ENCODE results near the gene N4BP3. TPM values are rescaled to one million over a fixed set of nuclear protein-coding genes. Genes with fewer than 3 reads are reported as not detected.
"Not testable (repeated sequence)": the region's sequence is repeated elsewhere in the genome, so short reads cannot be mapped to it uniquely, and the experiment has no call there.

The N4BP3 gene
- total RNA-seq, 6 donors from 2014 or later: 3.2 to 12.6 (median 5.8) TPM

GRCh38 chr5:178072749-178073148 is 40.6 kb upstream of the N4BP3 start:
- peaks cover 0 to 2% (median 0%) of the 10 kb centered on the region in 4 donors for H3K27me3 ChIP-seq
- no peak overlapping the region for H3K4me3 ChIP-seq
- TF ChIP-seq POLR2A (IDR thresholded peaks at IDR 0.05) (no peak), POLR2AphosphoS5 (IDR thresholded peaks at IDR 0.05) (no peak), EP300 (IDR thresholded peaks at IDR 0.05) (no peak), CTCF (IDR thresholded peaks at IDR 0.05) (no peak)
- H3K27ac ChIP-seq: no peak overlapping the region
- DNase-seq (no peak), ATAC-seq (ENCODE audit: low FRiP score in 2 of 2) (no peak)
- peaks cover 0 to 6% (median 0%) of the 10 kb centered on the region in 4 donors for H3K4me1 ChIP-seq
- 78 to 86% methylated on average over 10 of the region's 10 CpGs for WGBS, 2 donors
- no peaks in the 10 kb centered on the region for H3K36me3 ChIP-seq
- no peaks in the 10 kb centered on the region for H3K9me3 ChIP-seq

DNA sequence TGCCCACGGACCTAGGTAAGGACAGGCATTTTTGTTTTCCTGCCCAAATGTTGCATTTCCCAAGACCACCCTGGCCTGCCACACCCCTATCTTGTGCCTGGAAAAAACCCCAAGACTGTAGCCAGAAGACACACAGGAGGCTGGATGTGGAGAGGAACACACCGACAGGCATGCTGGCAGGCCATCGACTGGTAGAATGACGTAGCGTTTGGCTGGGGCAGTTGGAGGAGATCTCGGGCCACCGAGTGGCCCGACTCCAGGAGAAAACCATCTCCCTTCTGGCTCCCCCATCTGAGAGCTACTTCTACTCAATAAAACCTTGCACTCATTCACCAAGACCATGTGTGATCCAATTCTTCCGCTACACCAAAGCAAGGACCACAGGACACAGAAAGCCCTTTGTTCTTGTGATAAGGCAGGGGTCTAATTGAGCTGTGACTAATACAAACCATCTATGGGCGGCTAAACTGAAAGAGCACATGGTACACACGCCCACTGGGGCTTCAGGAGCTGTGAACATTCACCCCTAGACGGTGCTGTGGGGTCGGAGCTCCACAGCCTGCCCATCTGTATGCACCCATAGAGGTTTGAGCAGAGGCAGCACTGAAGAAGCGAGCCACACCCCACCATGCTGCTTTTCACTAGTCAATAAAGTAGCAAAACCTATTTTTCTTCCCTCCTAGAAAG is 38.9 kb upstream of the N4BP3 start:
- Histone ChIP-seq H3K9me3 (no peaks in the 10 kb centered on the region), H3K4me3 (no peak overlapping the region), H3K27ac (no peak overlapping the region), H3K27me3 (peaks cover 0 to 2% (median 0%) of the 10 kb centered on the region in 4 donors), H3K4me1 (peaks cover 0 to 6% (median 0%) of the 10 kb centered on the region in 4 donors), H3K36me3 (no peaks in the 10 kb centered on the region)
- no peak for DNase-seq
- ATAC-seq (ENCODE audit: low FRiP score in 2 of 2): no peak
- TF ChIP-seq CTCF (IDR thresholded peaks at IDR 0.05): no peak
- TF ChIP-seq POLR2A (IDR thresholded peaks at IDR 0.05): no peak
- TF ChIP-seq POLR2AphosphoS5 (IDR thresholded peaks at IDR 0.05): no peak
- TF ChIP-seq EP300 (IDR thresholded peaks at IDR 0.05): no peak
- WGBS, 2 donors: 41 to 57% methylated on average over 7 to 14 of the region's 14 CpGs

DNA sequence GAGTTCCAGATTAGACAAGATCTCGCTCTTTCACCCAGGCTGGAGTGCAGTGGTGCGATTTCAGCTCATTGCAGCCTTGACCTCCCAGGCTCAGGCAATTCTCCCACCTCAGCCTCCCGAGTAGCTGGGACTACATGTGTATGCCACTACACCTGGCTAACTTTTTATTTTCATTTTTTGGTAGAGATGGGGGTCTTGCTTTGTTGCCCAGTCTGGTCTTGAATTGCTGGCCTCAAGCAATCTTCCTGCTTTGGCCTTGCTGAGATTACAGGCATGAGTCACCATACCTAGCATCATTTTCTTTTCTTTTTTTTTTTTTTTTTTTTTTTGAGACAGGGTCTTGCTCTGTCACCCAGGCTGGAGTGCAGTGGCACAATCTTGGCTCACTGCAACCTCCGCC is 36.4 kb upstream of the N4BP3 start:
- H3K27me3 ChIP-seq; H3K4me1 ChIP-seq; H3K4me3 ChIP-seq; ATAC-seq (ENCODE audit: low FRiP score in 2 of 2); H3K27ac ChIP-seq; DNase-seq; H3K9me3 ChIP-seq; H3K36me3 ChIP-seq: not testable (repeated sequence)
- WGBS, 2 donors: 92 to 93% methylated on average over 3 to 4 of the region's 4 CpGs

GRCh38 chr5:178077751-178078150 is 35.6 kb upstream of the N4BP3 start:
- Histone ChIP-seq H3K4me3 (no peak overlapping the region), H3K4me1 (peaks cover 0 to 6% (median 0%) of the 10 kb centered on the region in 4 donors), H3K27ac (no peak overlapping the region), H3K27me3 (peaks cover 0 to 2% (median 0%) of the 10 kb centered on the region in 4 donors), H3K9me3 (no peaks in the 10 kb centered on the region), H3K36me3 (no peaks in the 10 kb centered on the region)
- WGBS, 2 donors: 68 to 85% methylated on average over 4 to 5 of the region's 5 CpGs
- ATAC-seq (ENCODE audit: low FRiP score in 2 of 2) (no peak), DNase-seq (no peak)
- TF ChIP-seq POLR2A (IDR thresholded peaks at IDR 0.05): no peak
- no peak for TF ChIP-seq POLR2AphosphoS5 (IDR thresholded peaks at IDR 0.05)
- TF ChIP-seq EP300 (IDR thresholded peaks at IDR 0.05): no peak
- no peak for TF ChIP-seq CTCF (IDR thresholded peaks at IDR 0.05)

DNA sequence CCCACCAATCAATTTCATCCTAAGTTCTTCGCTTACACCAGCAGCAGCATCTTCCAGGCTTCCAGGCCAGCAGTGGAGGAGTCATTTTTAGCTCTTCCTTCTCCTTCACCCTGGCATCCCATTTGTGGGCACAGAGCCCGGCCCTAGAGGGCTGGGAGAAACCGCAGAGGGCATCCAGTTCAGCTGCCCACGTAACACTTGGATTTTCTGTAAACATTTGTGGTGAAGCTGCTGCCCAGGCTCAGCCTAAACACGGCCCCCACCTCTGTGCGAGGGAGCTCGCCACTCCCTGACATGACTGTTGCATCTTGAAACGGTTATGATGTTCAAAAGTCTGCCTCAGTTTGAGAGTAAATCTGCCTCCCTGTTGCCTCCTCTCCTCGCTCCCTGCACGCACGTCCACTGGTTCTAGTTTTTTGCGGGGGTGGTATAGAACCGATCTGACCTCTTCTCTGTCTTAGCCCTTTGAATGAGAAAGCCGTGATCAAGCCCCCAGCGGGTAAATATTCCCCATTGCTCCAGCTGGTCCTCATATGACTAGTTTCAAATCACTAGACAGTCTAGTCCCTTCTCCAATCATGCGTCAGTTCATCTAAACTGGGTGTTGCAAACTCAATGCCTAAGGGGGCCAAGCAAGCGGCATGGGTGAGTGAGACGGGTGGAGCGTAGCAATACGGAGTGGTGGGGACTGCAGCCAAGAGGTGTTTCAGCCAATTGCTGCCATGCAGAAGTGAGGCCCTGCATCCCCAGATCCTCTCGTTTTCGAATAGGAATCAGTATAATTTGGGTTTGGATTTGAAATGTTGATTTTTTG is 34.9 kb upstream of the N4BP3 start:
- no peak for TF ChIP-seq CTCF (IDR thresholded peaks at IDR 0.05)
- no peak for TF ChIP-seq POLR2A (IDR thresholded peaks at IDR 0.05)
- no peak for TF ChIP-seq EP300 (IDR thresholded peaks at IDR 0.05)
- TF ChIP-seq POLR2AphosphoS5 (IDR thresholded peaks at IDR 0.05): no peak
- H3K27me3 ChIP-seq: peaks cover 0 to 2% (median 0%) of the 10 kb centered on the region in 4 donors
- H3K36me3 ChIP-seq: no peaks in the 10 kb centered on the region
- no peaks in the 10 kb centered on the region for H3K9me3 ChIP-seq
- ATAC-seq (ENCODE audit: low FRiP score in 2 of 2): no peak
- H3K27ac ChIP-seq: no peak overlapping the region
- no peak overlapping the region for H3K4me3 ChIP-seq
- no peak for DNase-seq
- H3K4me1 ChIP-seq: peaks cover 0 to 6% (median 0%) of the 10 kb centered on the region in 4 donors
- 79 to 87% methylated on average over 22 of the region's 22 CpGs for WGBS, 2 donors

All from upper lobe of left lung (tissue), 6 donors.